ENCODE results near the gene WIPF3. TPM values are rescaled to one million over a fixed set of nuclear protein-coding genes. Genes with fewer than 3 reads are reported as not detected.

The WIPF3 gene
- total and polyA plus RNA-seq, 10 of the 15 experiments (the other 5 are each of a cell fraction or from before 2014, with no cell fraction given): 0.03 to 0.05 TPM; not detected in 8

- TF ChIP-seq NKRF (conservative IDR thresholded peaks at IDR 0.05) (no peak), RAD21 (IDR thresholded peaks at IDR 0.05; ENCODE audit: insufficient read depth, low read depth, low read length) (no peak), REST (IDR thresholded peaks at IDR 0.05; ENCODE audit: low read depth, low read length) (no peak), ZNF274 (IDR thresholded peaks at IDR 0.05; ENCODE audit: insufficient read depth, insufficient read length) (no peak), PML (IDR thresholded peaks at IDR 0.05; ENCODE audit: low read length) (no peak)
Observed at GRCh38 chr7:29892231-29892630, 85.9 kb downstream of the WIPF3 start (continued).

- BruUV-seq (replicated peaks): no TSS peak
- intact Hi-C loops (cut with micrococcal nuclease; ENCODE audit: unreplicated experiment) (no loop called here), in situ Hi-C loops (cut with MboI) (no loop called here)
- H3K4me1 ChIP-seq (ENCODE audit: control insufficient read depth, insufficient read depth, low read length): no peaks in the 10 kb centered on the region
- no peaks in the 10 kb centered on the region for H3K36me3 ChIP-seq (ENCODE audit: control insufficient read depth in 2 of 2, insufficient read depth in 2 of 2, low read length in 1 of 2)
- FAIRE-seq (no peak), DNase-seq (ENCODE audit: low read depth, low spot score) (no peak), ATAC-seq (no peak)
- no peak for TF ChIP-seq SP1 (IDR thresholded peaks at IDR 0.05; ENCODE audit: low read depth, low read length)
- no peak for TF ChIP-seq SREBF1 (IDR thresholded peaks at IDR 0.05; ENCODE audit: low read length)
- no peak for TF ChIP-seq STAT1 (conservative IDR thresholded peaks at IDR 0.05)
- no peak for TF ChIP-seq USF1 (IDR thresholded peaks at IDR 0.05; ENCODE audit: borderline replicate concordance, extremely low read length, insufficient read depth, low read depth, low read length)
- no peak for TF ChIP-seq ZNF207 (IDR thresholded peaks at IDR 0.05; ENCODE audit: borderline replicate concordance)
- no peak for TF ChIP-seq LARP7 (IDR thresholded peaks at IDR 0.05)
- ChIA-PET CTCF (no interaction called here), POLR2A (no interaction called here), SMC1A (ENCODE audit: uncharacterized antibody, unreplicated experiment) (interaction anchor here (1.0 kb wide), 1 partner anchor 20 kb away, joined by 3 read pairs; no protein-coding TSS in a partner anchor), RAD21 (ENCODE audit: unreplicated experiment) (no interaction called here)
- no peak overlapping the region for H3K4me2 ChIP-seq (ENCODE audit: control insufficient read depth, insufficient read depth)
- H3K4me3 ChIP-seq: no peak overlapping the region
- H3K9ac ChIP-seq (ENCODE audit: control insufficient read depth, insufficient read depth, low read length): no peak overlapping the region
- H3K27me3 ChIP-seq (replicated peaks in 1 of 2; ENCODE audit: control insufficient read depth in 2 of 2, insufficient read depth in 2 of 2, low read length in 1 of 2): no peaks in the 10 kb centered on the region
- no peaks in the 10 kb centered on the region for H4K20me1 ChIP-seq (ENCODE audit: control insufficient read depth, insufficient read depth)
- no peaks in the 10 kb centered on the region for H3K79me2 ChIP-seq (ENCODE audit: control insufficient read depth, insufficient read depth, low read length)
- H3K27ac ChIP-seq (ENCODE audit: control insufficient read depth, insufficient read depth): no peak overlapping the region
- no peaks in the 10 kb centered on the region for H3K9me3 ChIP-seq (replicated peaks; ENCODE audit: control insufficient read depth, insufficient read depth, low read length)
- H2AFZ ChIP-seq (ENCODE audit: control insufficient read depth, low read depth, low read length): no peak overlapping the region
- WGBS (ENCODE audit: insufficient coverage, insufficient replicate concordance, low lambda C conversion rate, missing lambda C conversion rate): 14% methylated on average over 6 of the region's 6 CpGs
Observed at GRCh38 chr7:29893351-29893965, 87.2 kb downstream of the WIPF3 start.

Measured in GM12878 (cell line).